GM23338 (cell line): Measurements from ENCODE around the gene SH3RF3.

Source experiments
- POLR2AphosphoS5 ChIP-seq: IDR thresholded peaks from 2 replicates; pipeline ENCODE4 v1.6.1; 2016; ENCODE audit warnings: antibody characterized with exemption, low read depth
- ZNF331 ChIP-seq: fragments of 250-450 bp; sonication (Bioruptor Pico); IDR thresholded peaks from 2 replicates; pipeline ENCODE4 v1.5.0; 2020; ENCODE audit warnings: low read depth, mild to moderate bottlenecking, moderate library complexity
- TF ChIP-seq, protein P1 (sequence below), 2 experiments: fragments of 200-600 bp in 1 of 2; sonication (generic) in 1 of 2; conservative IDR thresholded peaks; 2 replicates each; pipeline versions ENCODE4 v1.5.1 to v1.6.1; 2016 to 2017; ENCODE audit warnings: antibody characterized with exemption in 2 of 2, low read depth in 2 of 2, mild to moderate bottlenecking in 2 of 2, moderate library complexity in 1 of 2
- TF ChIP-seq, protein P2 (sequence below): IDR thresholded peaks from one replicate; pipeline ENCODE4 v1.6.1; 2018; ENCODE audit warnings: antibody characterized with exemption; ENCODE audit not compliant: unreplicated experiment
- TF ChIP-seq, protein P3 (sequence below): IDR thresholded peaks from 2 replicates; pipeline ENCODE4 v1.6.1; 2016; ENCODE audit warnings: antibody characterized with exemption

DNA sequence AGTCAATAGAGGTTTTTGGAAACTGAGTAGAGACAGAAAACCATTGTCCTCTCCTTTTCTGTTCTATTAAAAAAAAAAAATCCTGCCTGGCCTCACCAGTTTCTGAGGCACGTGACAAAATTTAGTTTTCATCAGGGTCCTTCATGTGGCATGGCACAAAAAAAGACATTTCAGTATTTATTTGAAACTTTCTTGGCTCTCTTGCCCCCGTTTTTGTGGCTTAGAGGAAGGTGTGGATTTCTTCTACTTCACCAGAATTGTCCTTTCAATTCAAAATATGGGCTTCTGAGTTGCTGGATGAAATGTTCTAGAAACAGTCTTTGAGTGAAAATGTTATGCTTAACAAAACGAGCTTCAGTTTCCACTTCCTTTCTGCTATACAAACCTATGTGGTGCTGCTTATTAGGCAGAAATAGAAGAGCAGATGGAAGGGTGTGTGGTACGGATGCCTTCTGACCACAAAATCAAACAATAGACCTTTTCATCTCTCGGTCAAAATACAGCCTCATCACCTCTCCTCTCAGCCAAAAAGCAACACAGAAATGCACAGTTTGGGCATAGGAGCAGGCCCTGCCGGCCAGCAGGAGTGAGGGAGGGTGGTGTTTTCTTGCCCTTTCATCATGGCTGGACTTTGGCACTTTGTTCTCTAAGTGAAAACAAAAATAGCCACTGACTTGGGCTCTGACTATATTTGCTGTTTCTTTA lies 89.2 kb downstream of the SH3RF3 start:
- TF ChIP-seq, protein P1, sequence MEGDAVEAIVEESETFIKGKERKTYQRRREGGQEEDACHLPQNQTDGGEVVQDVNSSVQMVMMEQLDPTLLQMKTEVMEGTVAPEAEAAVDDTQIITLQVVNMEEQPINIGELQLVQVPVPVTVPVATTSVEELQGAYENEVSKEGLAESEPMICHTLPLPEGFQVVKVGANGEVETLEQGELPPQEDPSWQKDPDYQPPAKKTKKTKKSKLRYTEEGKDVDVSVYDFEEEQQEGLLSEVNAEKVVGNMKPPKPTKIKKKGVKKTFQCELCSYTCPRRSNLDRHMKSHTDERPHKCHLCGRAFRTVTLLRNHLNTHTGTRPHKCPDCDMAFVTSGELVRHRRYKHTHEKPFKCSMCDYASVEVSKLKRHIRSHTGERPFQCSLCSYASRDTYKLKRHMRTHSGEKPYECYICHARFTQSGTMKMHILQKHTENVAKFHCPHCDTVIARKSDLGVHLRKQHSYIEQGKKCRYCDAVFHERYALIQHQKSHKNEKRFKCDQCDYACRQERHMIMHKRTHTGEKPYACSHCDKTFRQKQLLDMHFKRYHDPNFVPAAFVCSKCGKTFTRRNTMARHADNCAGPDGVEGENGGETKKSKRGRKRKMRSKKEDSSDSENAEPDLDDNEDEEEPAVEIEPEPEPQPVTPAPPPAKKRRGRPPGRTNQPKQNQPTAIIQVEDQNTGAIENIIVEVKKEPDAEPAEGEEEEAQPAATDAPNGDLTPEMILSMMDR (conservative IDR thresholded peaks at IDR 0.05; ENCODE audit: low read depth in 2 of 2), result no peak
- TF ChIP-seq, protein P2, sequence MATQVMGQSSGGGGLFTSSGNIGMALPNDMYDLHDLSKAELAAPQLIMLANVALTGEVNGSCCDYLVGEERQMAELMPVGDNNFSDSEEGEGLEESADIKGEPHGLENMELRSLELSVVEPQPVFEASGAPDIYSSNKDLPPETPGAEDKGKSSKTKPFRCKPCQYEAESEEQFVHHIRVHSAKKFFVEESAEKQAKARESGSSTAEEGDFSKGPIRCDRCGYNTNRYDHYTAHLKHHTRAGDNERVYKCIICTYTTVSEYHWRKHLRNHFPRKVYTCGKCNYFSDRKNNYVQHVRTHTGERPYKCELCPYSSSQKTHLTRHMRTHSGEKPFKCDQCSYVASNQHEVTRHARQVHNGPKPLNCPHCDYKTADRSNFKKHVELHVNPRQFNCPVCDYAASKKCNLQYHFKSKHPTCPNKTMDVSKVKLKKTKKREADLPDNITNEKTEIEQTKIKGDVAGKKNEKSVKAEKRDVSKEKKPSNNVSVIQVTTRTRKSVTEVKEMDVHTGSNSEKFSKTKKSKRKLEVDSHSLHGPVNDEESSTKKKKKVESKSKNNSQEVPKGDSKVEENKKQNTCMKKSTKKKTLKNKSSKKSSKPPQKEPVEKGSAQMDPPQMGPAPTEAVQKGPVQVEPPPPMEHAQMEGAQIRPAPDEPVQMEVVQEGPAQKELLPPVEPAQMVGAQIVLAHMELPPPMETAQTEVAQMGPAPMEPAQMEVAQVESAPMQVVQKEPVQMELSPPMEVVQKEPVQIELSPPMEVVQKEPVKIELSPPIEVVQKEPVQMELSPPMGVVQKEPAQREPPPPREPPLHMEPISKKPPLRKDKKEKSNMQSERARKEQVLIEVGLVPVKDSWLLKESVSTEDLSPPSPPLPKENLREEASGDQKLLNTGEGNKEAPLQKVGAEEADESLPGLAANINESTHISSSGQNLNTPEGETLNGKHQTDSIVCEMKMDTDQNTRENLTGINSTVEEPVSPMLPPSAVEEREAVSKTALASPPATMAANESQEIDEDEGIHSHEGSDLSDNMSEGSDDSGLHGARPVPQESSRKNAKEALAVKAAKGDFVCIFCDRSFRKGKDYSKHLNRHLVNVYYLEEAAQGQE, result no peak
- TF ChIP-seq POLR2AphosphoS5 (no peak), ZNF331 (CRISPR knock-in tag) (no peak)
- TF ChIP-seq, protein P3, sequence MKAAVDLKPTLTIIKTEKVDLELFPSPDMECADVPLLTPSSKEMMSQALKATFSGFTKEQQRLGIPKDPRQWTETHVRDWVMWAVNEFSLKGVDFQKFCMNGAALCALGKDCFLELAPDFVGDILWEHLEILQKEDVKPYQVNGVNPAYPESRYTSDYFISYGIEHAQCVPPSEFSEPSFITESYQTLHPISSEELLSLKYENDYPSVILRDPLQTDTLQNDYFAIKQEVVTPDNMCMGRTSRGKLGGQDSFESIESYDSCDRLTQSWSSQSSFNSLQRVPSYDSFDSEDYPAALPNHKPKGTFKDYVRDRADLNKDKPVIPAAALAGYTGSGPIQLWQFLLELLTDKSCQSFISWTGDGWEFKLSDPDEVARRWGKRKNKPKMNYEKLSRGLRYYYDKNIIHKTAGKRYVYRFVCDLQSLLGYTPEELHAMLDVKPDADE, result no peak
